ENCODE data around the gene THAP4. TPM values are rescaled to one million over a fixed set of nuclear protein-coding genes. Genes with fewer than 3 reads are reported as not detected.

THAP4 gene
- total RNA-seq, 4 donors from 2014 or later = 27.3 to 61.2 (median 42.0) TPM

- H3K4me1 ChIP-seq = peaks cover 0 to 25% (median 0%) of the 10 kb centered on the region in 4 donors
- 91 to 94% methylated on average over 7 to 9 of the region's 9 CpGs for WGBS, 2 donors
- H3K4me3 ChIP-seq = no peak overlapping the region
- DNase-seq (ENCODE audit: low spot score in 2 of 2) = no peak
- no peaks in the 10 kb centered on the region for H3K9me3 ChIP-seq
- no peaks in the 10 kb centered on the region for H3K27me3 ChIP-seq
- H3K27ac ChIP-seq = no peak overlapping the region
- no peak for TF ChIP-seq POLR2A (IDR thresholded peaks at IDR 0.05)
- no peak for TF ChIP-seq EP300 (IDR thresholded peaks at IDR 0.05)
- TF ChIP-seq, protein P1, sequence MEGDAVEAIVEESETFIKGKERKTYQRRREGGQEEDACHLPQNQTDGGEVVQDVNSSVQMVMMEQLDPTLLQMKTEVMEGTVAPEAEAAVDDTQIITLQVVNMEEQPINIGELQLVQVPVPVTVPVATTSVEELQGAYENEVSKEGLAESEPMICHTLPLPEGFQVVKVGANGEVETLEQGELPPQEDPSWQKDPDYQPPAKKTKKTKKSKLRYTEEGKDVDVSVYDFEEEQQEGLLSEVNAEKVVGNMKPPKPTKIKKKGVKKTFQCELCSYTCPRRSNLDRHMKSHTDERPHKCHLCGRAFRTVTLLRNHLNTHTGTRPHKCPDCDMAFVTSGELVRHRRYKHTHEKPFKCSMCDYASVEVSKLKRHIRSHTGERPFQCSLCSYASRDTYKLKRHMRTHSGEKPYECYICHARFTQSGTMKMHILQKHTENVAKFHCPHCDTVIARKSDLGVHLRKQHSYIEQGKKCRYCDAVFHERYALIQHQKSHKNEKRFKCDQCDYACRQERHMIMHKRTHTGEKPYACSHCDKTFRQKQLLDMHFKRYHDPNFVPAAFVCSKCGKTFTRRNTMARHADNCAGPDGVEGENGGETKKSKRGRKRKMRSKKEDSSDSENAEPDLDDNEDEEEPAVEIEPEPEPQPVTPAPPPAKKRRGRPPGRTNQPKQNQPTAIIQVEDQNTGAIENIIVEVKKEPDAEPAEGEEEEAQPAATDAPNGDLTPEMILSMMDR (IDR thresholded peaks at IDR 0.05) = no peak
- peaks cover 2 to 78% (median 9%) of the 10 kb centered on the region in 3 donors for H3K36me3 ChIP-seq
Measured at GRCh38 chr2:241652722-241653121, 15.8 kb upstream of the THAP4 start.

DNA sequence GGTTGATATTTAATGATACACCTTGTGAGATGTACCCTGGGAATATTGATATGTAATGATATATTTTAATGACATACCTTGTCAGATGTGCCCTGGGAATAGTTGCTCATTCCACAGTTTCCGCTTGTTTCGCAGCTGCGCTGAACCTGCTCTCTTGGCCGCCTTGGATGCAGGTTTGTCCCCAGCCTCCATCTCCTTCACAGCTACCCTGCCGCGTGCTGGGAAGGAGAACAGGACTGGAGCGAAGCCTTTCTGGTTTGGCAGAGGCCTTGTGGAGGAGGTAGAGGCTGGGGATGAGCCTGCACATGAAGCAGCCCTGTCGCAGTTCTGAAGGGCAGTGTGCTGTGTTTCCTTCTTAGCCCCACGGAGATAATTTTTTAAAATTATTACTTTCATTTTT is 15.2 kb upstream of the THAP4 start:
- no peak for TF ChIP-seq EP300 (IDR thresholded peaks at IDR 0.05)
- no peak for TF ChIP-seq POLR2A (IDR thresholded peaks at IDR 0.05)
- TF ChIP-seq, protein P1 (IDR thresholded peaks at IDR 0.05) = no peak
- Histone ChIP-seq H3K36me3 (peaks cover 2 to 72% (median 9%) of the 10 kb centered on the region in 3 donors), H3K4me3 (no peak overlapping the region)

GRCh38 chr2:241649927-241650326 is 13.0 kb upstream of the THAP4 start:
- 95 to 97% methylated on average over 6 of the region's 6 CpGs for WGBS, 2 donors
- DNase-seq (ENCODE audit: low spot score in 2 of 2) = no peak

More for the DNA sequence above, 15.2 kb upstream of the THAP4 start:
- Histone ChIP-seq H3K27me3 (no peaks in the 10 kb centered on the region), H3K9me3 (no peaks in the 10 kb centered on the region), H3K27ac (no peak overlapping the region), H3K4me1 (peaks cover 0 to 27% (median 0%) of the 10 kb centered on the region in 4 donors)
- WGBS, 2 donors = 94 to 98% methylated on average over 9 of the region's 9 CpGs
- no peak for DNase-seq (ENCODE audit: low spot score in 2 of 2)

GRCh38 chr2:241649404-241649803 is 12.4 kb upstream of the THAP4 start:
- Histone ChIP-seq H3K36me3 (peaks cover under 1 to 57% (median 2%) of the 10 kb centered on the region in 3 donors), H3K4me3 (no peak overlapping the region), H3K9me3 (no peaks in the 10 kb centered on the region), H3K4me1 (peaks cover 0 to 38% (median 0%) of the 10 kb centered on the region in 4 donors), H3K27me3 (no peaks in the 10 kb centered on the region), H3K27ac (no peak overlapping the region)
- WGBS, 2 donors = 73 to 83% methylated on average over 4 of the region's 4 CpGs
- TF ChIP-seq, protein P1 (IDR thresholded peaks at IDR 0.05) = no peak
- no peak for TF ChIP-seq POLR2A (IDR thresholded peaks at IDR 0.05)
- no peak for TF ChIP-seq EP300 (IDR thresholded peaks at IDR 0.05)
- no peak for DNase-seq (ENCODE audit: low spot score in 2 of 2)

More at GRCh38 chr2:241649927-241650326, 13.0 kb upstream of the THAP4 start:
- Histone ChIP-seq H3K4me3 (no peak overlapping the region), H3K27me3 (no peaks in the 10 kb centered on the region), H3K4me1 (peaks cover 0 to 38% (median 0%) of the 10 kb centered on the region in 4 donors), H3K9me3 (no peaks in the 10 kb centered on the region), H3K36me3 (peaks cover 2 to 57% (median 6%) of the 10 kb centered on the region in 3 donors), H3K27ac (no peak overlapping the region)
- TF ChIP-seq, protein P1 (IDR thresholded peaks at IDR 0.05) = no peak
- TF ChIP-seq EP300 (IDR thresholded peaks at IDR 0.05) = no peak
- no peak for TF ChIP-seq POLR2A (IDR thresholded peaks at IDR 0.05)

DNA sequence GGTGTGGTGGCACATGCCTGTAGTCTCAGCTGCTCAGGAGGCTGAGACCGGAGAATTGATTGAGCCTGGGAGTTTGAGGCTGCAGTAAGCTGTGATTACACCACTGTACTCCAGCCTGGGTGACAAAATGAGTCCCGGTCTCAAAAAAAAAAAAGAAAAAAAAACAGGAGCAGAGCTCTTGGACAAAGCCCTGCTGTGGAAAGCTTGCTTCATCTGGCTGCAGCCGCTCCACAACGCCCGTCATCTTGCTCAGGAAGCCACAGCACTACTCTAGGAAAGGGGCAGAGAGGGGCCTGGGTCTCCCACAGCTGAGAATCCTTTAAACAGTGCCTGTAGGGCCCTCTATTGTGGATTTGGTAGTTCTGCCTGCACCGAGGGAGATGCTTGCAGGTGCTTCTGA is 11.5 kb upstream of the THAP4 start:
- Histone ChIP-seq H3K36me3 (peaks cover 0 to 50% (median 2%) of the 10 kb centered on the region in 3 donors), H3K27ac (no peak overlapping the region), H3K27me3 (no peaks in the 10 kb centered on the region), H3K9me3 (no peaks in the 10 kb centered on the region), H3K4me3 (no peak overlapping the region), H3K4me1 (peaks cover 0 to 38% (median 0%) of the 10 kb centered on the region in 4 donors)
- DNase-seq (ENCODE audit: low spot score in 2 of 2) = no peak
- TF ChIP-seq, protein P1 (IDR thresholded peaks at IDR 0.05) = no peak
- TF ChIP-seq POLR2A (IDR thresholded peaks at IDR 0.05) = no peak
- no peak for TF ChIP-seq EP300 (IDR thresholded peaks at IDR 0.05)
- WGBS, 2 donors = 61 to 71% methylated on average over 6 of the region's 6 CpGs

Data from tibial nerve (tissue), 4 donors.